Measurements from ENCODE around the gene TBC1D22B. TPM values are rescaled to one million over a fixed set of nuclear protein-coding genes. Genes with fewer than 3 reads are reported as not detected.
A peak's percentile ranks its signal among the peaks of the same experiment; 100 is the strongest.

The TBC1D22B gene
- total RNA-seq, 1 donor from 2014 or later = 16.5 TPM

- Mint-ChIP-seq H3K27me3 (ENCODE audit: insufficient read depth, low read depth) (peaks cover 6% of the 10 kb centered on the region), H3K36me3 (no peaks in the 10 kb centered on the region), H3K4me1 (peaks cover 10% of the 10 kb centered on the region), H3K4me3 (no peak overlapping the region), H3K27ac (no peak overlapping the region), H3K9me3 (no peaks in the 10 kb centered on the region)
- no peaks in the 10 kb centered on the region for H3K27me3 ChIP-seq
- no peak overlapping the region for H2AFZ ChIP-seq (replicated peaks)
- no peak overlapping the region for H3K4me2 ChIP-seq
- peaks cover 9% of the 10 kb centered on the region for H3K4me1 ChIP-seq
- H3F3A ChIP-seq (ENCODE audit: low read depth) = peaks cover 20% of the 10 kb centered on the region
- H3K4me3 ChIP-seq = no peak overlapping the region
- H3K9ac ChIP-seq = no peak overlapping the region
- no peak for DNase-seq (ENCODE audit: low spot score)
- H3K36me3 ChIP-seq = no peaks in the 10 kb centered on the region
- H3K79me2 ChIP-seq (ENCODE audit: low read depth) = no peaks in the 10 kb centered on the region
- no peak for TF ChIP-seq EZH2phosphoT487 (IDR thresholded peaks at IDR 0.05)
- TF ChIP-seq CTCF (IDR thresholded peaks at IDR 0.05) = no peak
- TF ChIP-seq EZH2 (IDR thresholded peaks at IDR 0.05) = no peak
- H4K20me1 ChIP-seq (ENCODE audit: low read depth) = no peaks in the 10 kb centered on the region
- H3K9me3 ChIP-seq (ENCODE audit: low read depth) = no peaks in the 10 kb centered on the region
- no peak overlapping the region for H3K27ac ChIP-seq
Measured at GRCh38 chr6:37218061-37218460, 39.5 kb upstream of the TBC1D22B start.

GRCh38 chr6:37218511-37218910 lies 39.1 kb upstream of the TBC1D22B start:
- Histone ChIP-seq H3K9me3 (ENCODE audit: low read depth) (no peaks in the 10 kb centered on the region), H3K27ac (no peak overlapping the region), H3K27me3 (no peaks in the 10 kb centered on the region), H3K4me1 (peaks cover 10% of the 10 kb centered on the region), H3F3A (ENCODE audit: low read depth) (peaks cover 24% of the 10 kb centered on the region), H3K9ac (no peak overlapping the region), H3K4me3 (no peak overlapping the region), H3K36me3 (no peaks in the 10 kb centered on the region), H4K20me1 (ENCODE audit: low read depth) (no peaks in the 10 kb centered on the region), H3K4me2 (no peak overlapping the region), H2AFZ (replicated peaks) (no peak overlapping the region), H3K79me2 (ENCODE audit: low read depth) (no peaks in the 10 kb centered on the region)
- Mint-ChIP-seq H3K4me1 (peaks cover 11% of the 10 kb centered on the region), H3K9me3 (no peaks in the 10 kb centered on the region), H3K27me3 (ENCODE audit: insufficient read depth, low read depth) (peaks cover 6% of the 10 kb centered on the region), H3K4me3 (no peak overlapping the region), H3K27ac (no peak overlapping the region), H3K36me3 (no peaks in the 10 kb centered on the region)
- TF ChIP-seq CTCF (IDR thresholded peaks at IDR 0.05) = no peak
- TF ChIP-seq EZH2 (IDR thresholded peaks at IDR 0.05) = no peak
- no peak for TF ChIP-seq EZH2phosphoT487 (IDR thresholded peaks at IDR 0.05)
- DNase-seq (ENCODE audit: low spot score) = no peak

DNA sequence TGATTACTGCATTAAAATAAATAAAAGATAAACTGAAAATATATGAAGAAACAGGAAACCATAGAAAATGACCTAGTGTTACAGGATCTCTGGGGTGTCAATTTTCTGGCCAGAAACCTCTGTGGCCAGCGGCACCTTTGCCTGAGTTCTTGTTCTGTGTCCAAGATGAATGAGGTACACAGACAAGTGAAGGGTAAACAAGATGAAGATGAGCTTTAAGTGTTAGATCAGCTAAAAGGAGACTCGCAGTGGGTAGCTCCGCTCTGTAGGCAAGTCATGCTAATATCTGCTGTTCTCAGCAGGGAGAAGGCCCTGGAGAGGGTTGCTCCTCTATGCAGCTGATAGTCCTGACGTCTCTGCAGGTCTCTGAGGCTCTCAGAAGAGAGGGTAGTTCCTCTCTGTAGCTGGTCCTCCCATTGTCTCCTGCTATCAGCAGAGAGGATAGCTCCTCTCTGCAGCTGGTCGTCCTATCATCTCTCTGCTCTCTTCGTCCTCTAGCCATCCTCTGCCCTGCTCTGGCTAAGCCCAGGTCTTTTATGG lies 35.9 kb upstream of the TBC1D22B start:
- peak overlapping the region; percentile 78 for H3K4me2 ChIP-seq
- H3K79me2 ChIP-seq (ENCODE audit: low read depth) = no peaks in the 10 kb centered on the region
- peak overlapping the region; percentile 63 for H3K4me3 ChIP-seq
- H3K9me3 ChIP-seq (ENCODE audit: low read depth) = no peaks in the 10 kb centered on the region
- no peak overlapping the region for H3K9ac ChIP-seq
- Mint-ChIP-seq H3K27me3 (ENCODE audit: insufficient read depth, low read depth) (peaks cover 12% of the 10 kb centered on the region), H3K4me1 (peaks cover 11% of the 10 kb centered on the region), H3K9me3 (no peaks in the 10 kb centered on the region), H3K4me3 (peak overlapping the region; percentile 84), H3K27ac (no peak overlapping the region), H3K36me3 (no peaks in the 10 kb centered on the region)
- no peak for TF ChIP-seq EZH2 (IDR thresholded peaks at IDR 0.05)
- no peak for TF ChIP-seq CTCF (IDR thresholded peaks at IDR 0.05)
- no peak for TF ChIP-seq EZH2phosphoT487 (IDR thresholded peaks at IDR 0.05)
- H3F3A ChIP-seq (ENCODE audit: low read depth) = peaks cover 24% of the 10 kb centered on the region
- H3K4me1 ChIP-seq = peaks cover 10% of the 10 kb centered on the region
- H3K27me3 ChIP-seq = no peaks in the 10 kb centered on the region
- peak overlapping the region; percentile 69 for H3K27ac ChIP-seq
- peak overlapping the region; percentile 99 for H2AFZ ChIP-seq (replicated peaks)
- no peaks in the 10 kb centered on the region for H3K36me3 ChIP-seq
- no peaks in the 10 kb centered on the region for H4K20me1 ChIP-seq (ENCODE audit: low read depth)
- no peak for DNase-seq (ENCODE audit: low spot score)
